ENCODE measurements around the gene MGME1.

The MGME1 gene

DNA sequence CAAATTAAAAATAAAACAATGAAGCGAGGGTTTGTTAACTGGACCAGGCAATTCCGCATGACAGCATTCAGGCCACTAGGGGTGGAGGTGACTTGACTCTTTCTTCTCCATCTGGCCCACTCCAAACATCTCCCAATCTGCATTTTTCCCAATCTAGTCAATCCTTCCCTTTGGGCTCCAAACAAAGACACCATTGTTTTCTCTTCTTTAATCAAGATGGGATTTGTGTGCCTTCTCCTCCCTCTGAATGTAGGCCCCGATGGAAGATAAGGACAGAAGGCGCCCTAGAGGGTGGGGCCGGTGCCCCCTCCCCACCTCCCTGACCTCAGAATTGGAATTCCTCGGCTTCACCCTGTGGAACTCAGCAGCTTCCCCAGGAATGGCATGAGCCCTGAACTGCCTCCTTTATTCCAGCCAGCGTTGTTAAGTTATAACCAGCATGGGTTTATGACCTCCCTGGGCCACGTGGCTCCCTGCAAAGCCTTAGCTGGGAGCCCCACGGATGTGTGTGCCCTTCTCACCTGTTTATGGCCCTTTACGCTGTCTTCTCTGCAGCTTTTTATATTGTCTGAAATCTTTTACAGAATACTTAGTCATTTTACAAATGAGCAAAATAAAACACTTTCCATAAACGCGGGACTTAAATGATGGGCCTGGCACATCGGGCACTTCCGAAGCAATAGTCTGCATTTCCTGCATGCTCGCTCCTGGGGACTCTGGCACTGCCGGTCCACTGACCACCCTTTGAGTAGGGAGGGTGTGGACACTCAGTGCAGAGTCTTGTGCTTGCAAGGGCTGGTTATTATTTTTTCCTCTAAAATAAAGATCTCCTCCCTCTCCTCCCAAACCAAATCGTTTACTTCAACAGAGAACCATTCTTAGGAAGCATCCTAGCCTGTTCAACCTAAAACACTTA is 64.4 kb downstream of the MGME1 start:
- no peak for ATAC-seq (ENCODE audit: low read depth)
- H3K27ac ChIP-seq (ENCODE audit: poor library complexity, severe bottlenecking): no peak overlapping the region
- TF ChIP-seq, protein P1, sequence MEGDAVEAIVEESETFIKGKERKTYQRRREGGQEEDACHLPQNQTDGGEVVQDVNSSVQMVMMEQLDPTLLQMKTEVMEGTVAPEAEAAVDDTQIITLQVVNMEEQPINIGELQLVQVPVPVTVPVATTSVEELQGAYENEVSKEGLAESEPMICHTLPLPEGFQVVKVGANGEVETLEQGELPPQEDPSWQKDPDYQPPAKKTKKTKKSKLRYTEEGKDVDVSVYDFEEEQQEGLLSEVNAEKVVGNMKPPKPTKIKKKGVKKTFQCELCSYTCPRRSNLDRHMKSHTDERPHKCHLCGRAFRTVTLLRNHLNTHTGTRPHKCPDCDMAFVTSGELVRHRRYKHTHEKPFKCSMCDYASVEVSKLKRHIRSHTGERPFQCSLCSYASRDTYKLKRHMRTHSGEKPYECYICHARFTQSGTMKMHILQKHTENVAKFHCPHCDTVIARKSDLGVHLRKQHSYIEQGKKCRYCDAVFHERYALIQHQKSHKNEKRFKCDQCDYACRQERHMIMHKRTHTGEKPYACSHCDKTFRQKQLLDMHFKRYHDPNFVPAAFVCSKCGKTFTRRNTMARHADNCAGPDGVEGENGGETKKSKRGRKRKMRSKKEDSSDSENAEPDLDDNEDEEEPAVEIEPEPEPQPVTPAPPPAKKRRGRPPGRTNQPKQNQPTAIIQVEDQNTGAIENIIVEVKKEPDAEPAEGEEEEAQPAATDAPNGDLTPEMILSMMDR (IDR thresholded peaks at IDR 0.05; ENCODE audit: poor library complexity, severe bottlenecking): no peak
- no peak for DNase-seq (ENCODE audit: low spot score)
- H3K9me3 ChIP-seq (ENCODE audit: severe bottlenecking): no peaks in the 10 kb centered on the region
- H3K27me3 ChIP-seq (ENCODE audit: insufficient read depth, poor library complexity, severe bottlenecking): no peaks in the 10 kb centered on the region
- no peaks in the 10 kb centered on the region for H3K4me1 ChIP-seq (ENCODE audit: insufficient read depth, poor library complexity, severe bottlenecking)
- peaks cover 12% of the 10 kb centered on the region for H3K36me3 ChIP-seq (ENCODE audit: low read depth)
- H3K4me3 ChIP-seq (ENCODE audit: severe bottlenecking): no peak overlapping the region

DNA sequence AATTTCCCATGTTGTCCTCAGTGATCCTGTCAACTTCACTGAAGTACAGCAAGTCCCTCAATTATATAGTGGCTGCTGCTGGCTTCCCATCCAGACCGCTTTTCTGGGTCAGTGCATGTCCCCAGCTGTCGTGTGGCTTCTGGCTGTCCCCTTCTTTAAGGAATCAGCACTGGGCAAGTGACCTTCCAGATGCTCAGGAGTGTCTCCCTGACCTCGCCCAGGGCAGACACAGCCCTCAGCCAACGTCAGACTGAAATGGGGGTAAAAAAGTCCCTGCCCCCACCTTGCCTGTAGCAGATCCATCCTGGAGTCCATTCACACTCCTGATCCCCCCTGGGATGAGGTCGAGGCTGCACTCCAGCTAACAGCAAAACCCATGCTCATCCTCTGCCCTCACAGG is 65.2 kb downstream of the MGME1 start:
- no peak for DNase-seq (ENCODE audit: low spot score)
- Histone ChIP-seq H3K9me3 (ENCODE audit: severe bottlenecking) (no peaks in the 10 kb centered on the region), H3K4me3 (ENCODE audit: severe bottlenecking) (no peak overlapping the region), H3K4me1 (ENCODE audit: insufficient read depth, poor library complexity, severe bottlenecking) (no peaks in the 10 kb centered on the region), H3K36me3 (ENCODE audit: low read depth) (peaks cover 12% of the 10 kb centered on the region), H3K27ac (ENCODE audit: poor library complexity, severe bottlenecking) (no peak overlapping the region), H3K27me3 (ENCODE audit: insufficient read depth, poor library complexity, severe bottlenecking) (no peaks in the 10 kb centered on the region)
- TF ChIP-seq, protein P1 (IDR thresholded peaks at IDR 0.05; ENCODE audit: poor library complexity, severe bottlenecking): no peak
- ATAC-seq (ENCODE audit: low read depth): no peak

- H3K4me3 ChIP-seq (ENCODE audit: severe bottlenecking): no peak overlapping the region
- H3K36me3 ChIP-seq (ENCODE audit: low read depth): peaks cover 16% of the 10 kb centered on the region
- ATAC-seq (ENCODE audit: low read depth) (no peak), DNase-seq (ENCODE audit: low spot score) (no peak)
- H3K27me3 ChIP-seq (ENCODE audit: insufficient read depth, poor library complexity, severe bottlenecking): no peaks in the 10 kb centered on the region
- no peaks in the 10 kb centered on the region for H3K9me3 ChIP-seq (ENCODE audit: severe bottlenecking)
- no peak overlapping the region for H3K27ac ChIP-seq (ENCODE audit: poor library complexity, severe bottlenecking)
- TF ChIP-seq, protein P1 (IDR thresholded peaks at IDR 0.05; ENCODE audit: poor library complexity, severe bottlenecking): no peak
- H3K4me1 ChIP-seq (ENCODE audit: insufficient read depth, poor library complexity, severe bottlenecking): no peaks in the 10 kb centered on the region
Observed at GRCh38 chr20:18039063-18039462, 70.2 kb downstream of the MGME1 start.

Data from RWPE2 (cell line).